IPS DF 4.7 (cell line): ENCODE measurements around the gene RAP2C.
"Not testable (repeated sequence)": the region's sequence is repeated elsewhere in the genome, so short reads cannot be mapped to it uniquely, and the experiment has no call there.

Experiments
- DNase-seq: peaks from one replicate; pipeline ENCODE4 v3.0.0-alpha.2; 2013; ENCODE audit warnings: low spot score; ENCODE audit errors: extremely low read depth

The RAP2C gene

GRCh38 chrX:132200976-132201375, 18.3 kb downstream of the RAP2C start:
- no peak for DNase-seq

DNA sequence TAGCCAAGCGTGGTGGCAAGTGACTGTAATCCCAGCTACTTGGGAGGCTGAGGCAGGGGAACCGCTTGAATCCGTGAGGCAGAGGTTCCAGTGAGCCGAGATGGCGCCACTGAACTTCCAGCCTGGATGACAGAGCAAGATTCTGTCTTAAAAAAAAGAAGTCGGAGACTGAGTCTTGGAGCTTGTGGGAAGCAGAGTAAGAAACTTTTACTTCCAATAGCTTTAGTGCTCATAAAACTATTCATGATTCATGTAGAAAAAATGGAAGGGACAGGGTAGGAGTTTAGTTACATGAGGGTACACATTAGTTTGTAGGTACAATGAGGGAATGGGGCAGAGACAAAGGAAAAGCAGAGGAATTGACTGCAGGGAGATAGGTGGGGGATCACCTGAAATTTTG, 19.3 kb downstream of the RAP2C start:
- no peak for DNase-seq

GRCh38 chrX:132193872-132194574, 25.2 kb downstream of the RAP2C start:
- no peak for DNase-seq

DNA sequence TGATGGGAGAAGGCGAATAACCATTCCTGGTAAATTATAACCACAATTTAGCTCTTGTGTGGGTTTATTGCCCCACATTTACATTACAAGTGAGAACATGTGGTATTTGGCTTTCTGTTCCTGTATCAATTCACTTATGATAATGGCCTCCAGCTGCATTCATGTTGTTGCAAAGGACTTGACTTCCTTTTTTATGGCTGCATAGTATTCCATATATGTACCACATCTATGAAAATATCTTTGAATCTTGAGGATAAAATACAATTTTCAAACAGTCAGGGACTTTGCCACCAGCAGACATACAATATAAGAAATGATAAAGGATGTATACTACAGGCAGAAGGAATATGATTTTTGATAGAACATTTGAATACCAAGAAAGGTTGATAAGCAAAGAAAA, 27.3 kb downstream of the RAP2C start:
- DNase-seq, result no peak

DNA sequence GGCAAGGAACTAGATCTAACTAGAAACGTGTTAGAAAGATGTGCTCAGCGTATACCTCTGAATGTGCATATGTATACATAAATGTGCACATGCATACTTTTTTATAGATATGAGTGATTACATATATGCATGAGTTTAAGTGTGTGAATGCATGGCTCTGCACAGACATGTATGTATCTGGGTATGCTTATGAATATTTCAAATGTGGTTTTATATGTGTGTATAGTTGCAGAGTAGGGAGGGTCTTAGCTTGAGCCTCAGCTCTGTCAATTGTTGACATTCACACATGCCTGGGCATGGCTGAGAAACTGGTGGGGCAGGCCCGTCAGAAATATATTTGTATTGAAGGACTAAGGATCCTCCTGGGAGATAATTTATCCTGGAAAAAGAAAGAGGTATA, 31.1 kb downstream of the RAP2C start:
- no peak for DNase-seq

DNA sequence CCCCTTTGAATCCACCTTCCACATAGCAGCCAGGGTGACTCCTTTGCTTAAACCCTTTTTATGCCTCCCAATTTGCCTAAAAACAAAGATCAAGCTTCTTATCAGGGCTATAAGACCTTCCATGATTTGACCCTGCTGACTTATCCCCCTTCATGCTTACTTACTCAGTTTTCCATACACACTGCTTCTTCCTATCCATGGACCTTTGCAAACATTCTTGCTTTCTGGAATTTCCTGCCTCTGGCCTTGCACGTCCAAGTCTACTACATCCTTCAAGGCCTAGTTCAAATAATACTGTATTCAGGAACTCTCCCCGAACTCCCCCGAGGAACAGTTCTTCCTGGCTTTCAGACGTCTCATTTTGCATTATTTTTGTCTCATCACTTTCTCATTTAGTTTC, 31.8 kb downstream of the RAP2C start:
- DNase-seq, result no peak

DNA sequence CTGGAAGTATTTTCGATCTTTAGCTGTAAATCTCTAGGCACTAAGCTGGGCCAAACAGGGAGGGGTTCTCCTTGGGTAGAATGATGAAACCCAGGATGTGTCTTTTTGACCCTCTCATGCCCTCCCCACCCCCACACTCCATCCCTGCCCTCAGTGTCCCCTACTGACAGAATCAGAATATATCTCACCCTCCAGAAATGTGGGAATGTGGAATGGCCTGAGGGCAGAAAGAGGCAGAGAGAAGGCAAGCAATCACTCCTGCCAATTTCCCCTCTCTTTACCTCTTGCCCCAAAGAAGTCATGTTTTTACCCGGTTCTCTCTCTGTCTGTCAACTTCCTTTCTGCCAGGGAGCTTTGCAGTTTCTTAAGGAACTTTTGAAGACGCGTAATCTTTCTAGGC, 34.4 kb downstream of the RAP2C start:
- DNase-seq, result no peak

DNA sequence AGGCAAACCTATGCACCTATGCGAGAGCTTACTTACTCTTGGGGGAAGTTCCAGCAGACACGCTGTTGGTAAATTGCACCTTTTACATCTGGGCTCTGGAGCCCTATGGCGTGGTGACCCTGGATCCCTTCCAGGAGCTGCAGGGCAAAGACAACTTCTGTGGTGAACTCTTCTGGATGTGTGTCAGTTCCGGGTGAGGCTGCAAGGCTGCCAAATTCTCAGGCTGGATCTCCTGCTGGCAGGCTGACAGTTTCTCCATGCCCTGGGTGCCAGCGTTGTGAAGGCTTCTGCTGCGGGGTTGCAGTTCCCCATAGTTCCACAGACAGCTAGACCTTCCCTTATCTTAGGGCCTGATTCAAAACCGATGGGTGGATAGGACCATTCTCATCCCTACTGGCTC, 37.9 kb downstream of the RAP2C start:
- no peak for DNase-seq

DNA sequence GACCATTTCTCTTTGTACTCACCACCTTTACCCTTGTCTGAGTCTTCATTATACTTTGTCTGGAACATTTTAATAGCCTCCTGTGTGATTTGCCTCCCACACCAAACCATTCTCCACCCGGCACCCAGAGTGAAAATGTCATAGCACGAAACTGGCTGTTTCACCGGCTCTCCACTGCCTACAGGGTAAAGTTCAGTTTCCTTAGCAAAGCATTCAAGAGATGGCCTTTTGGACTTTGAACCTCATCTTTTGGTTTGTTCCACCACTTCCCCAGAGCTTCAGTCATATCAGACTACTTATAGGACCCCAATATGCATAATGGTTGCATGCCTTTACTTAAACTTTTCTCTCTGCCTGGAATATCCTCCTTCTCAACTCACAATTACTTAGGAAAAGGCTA, 38.3 kb downstream of the RAP2C start:
- DNase-seq, result no peak

DNA sequence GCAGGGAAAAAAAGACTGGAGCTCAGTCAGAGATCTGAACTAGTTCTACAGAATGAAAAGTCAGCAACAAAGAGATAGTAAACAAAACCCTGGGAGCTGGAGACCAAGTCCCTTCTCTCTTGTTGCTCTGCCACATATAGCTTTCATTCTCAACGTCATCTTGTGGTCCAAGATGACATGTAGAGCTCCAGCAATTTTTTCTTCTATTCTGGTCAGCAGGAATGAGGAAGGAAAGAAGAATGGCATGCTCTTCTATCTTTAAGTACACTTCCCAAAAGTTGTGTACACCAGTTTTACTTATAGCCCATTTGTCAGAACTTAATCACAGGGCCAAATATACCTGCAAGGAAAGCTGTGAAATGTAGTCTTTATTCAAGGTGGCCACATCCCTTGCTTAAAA, 45.6 kb downstream of the RAP2C start:
- no peak for DNase-seq

GRCh38 chrX:132171881-132172280, 47.4 kb downstream of the RAP2C start:
- no peak for DNase-seq

DNA sequence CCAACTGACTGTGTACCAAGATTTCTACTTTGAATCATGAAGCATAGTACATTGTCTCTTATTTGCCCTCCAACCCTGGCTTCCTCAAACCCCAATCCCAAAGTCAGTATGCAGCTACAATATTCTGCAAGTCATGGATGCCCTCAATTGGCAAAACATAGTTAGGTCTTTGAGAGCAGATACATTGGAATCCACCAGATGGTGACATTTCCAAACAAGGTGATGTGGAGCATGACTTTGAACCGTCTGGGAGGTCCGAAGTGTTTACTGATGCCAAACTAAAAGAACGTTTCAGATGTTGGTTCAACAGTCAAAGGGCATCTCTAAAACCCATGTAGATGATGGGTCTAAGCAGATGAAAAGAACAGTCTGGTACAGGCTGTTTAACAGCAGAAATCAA, 47.8 kb downstream of the RAP2C start:
- no peak for DNase-seq

GRCh38 chrX:132169554-132169953, 49.7 kb downstream of the RAP2C start:
- DNase-seq, result no peak

GRCh38 chrX:132165651-132166050, 53.6 kb downstream of the RAP2C start:
- no peak for DNase-seq

DNA sequence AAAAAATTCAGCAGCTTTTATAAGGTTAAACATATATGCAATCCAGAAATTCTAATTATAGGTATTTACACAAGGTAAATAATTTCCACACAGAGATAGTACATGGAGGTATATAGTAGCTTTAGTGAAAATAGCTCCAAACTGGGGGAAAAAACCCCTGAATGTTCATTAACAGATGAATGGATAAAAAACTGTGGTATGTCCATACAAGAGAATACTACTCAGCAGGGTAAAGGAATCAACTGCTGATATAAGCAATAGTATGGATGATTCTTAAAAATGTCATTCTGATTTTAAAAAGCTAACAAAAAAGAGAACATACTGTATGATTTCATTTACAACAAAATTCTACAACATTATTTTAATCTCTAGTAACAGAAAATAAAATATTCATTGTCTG, 54.2 kb downstream of the RAP2C start:
- no peak for DNase-seq

DNA sequence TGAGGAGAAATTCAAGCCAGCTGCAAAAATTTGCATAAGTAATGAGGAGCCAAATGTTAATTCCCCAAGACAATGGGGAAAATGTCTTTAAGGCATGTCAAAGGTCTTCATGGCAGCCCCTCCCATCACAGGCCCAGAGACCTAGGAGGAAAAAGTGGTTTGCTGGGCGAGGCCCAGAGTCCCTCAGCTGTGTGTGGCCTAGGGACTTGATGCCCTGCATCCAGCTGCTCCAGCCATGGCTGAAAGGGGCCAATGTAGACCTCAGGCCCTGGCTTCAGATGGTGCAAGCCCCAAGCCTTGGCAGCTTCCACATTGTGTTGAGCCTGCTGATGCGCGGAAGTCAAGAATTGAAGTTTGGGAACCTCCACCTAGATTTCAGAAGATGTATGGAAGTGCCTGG, 56.2 kb downstream of the RAP2C start:
- DNase-seq, result not testable (repeated sequence)

DNA sequence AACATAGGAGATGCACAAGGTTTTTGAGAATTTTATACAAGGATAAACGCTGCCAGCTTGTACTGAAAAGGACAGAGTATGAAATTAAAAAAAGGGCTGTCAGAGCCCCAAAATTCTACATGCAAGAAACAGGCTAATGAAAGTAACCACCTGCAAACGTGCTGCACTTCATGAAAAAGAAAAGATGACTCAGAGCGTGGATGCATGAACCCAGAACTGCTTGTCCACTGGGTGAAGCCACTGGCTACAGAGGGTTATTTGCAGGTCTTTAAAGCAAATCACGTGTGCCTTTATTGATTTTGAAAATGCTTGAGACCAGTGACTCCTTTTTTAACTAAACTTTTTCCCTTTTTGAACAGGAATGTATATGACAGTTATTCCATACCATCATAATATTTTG, 66.1 kb downstream of the RAP2C start:
- no peak for DNase-seq
